ENCODE results near the gene DMD. TPM values are rescaled to one million over a fixed set of nuclear protein-coding genes. Genes with fewer than 3 reads are reported as not detected.

The DMD gene
- total RNA-seq, 3 donors from 2014 or later (not counting 1 experiment from before 2014, with no cell fraction given): not detected

DNA sequence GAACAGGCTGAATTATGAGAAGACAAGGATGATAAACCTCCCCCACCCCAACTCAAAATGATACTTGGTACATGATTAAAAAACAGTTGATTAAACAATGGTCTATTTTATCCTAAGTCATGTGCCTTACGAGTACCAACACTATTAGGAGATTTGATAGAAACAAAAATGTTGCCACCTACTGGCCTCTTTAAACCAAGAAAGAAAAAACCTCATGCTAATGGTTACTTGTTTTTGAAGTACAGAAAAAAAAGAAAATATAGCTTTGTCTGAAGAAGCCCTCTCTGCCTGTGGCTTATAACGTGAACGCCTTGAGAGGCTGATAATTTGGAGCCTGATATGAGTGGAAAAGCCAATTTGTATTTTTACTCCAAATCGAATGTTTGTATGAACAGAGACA lies 538.2 kb downstream of the DMD start:
- H3K27ac Mint-ChIP-seq: no peak overlapping the region
- ATAC-seq (no peak), DNase-seq (no peak)
- Histone ChIP-seq H3K9me3 (ENCODE audit: control insufficient read depth, insufficient read depth, low read length) (no peaks in the 10 kb centered on the region), H3K27ac (ENCODE audit: low read length) (no peak overlapping the region), H3K27me3 (ENCODE audit: control insufficient read depth, insufficient read depth, low read length) (no peaks in the 10 kb centered on the region), H3K4me3 (ENCODE audit: low read length) (no peak overlapping the region), H3K36me3 (ENCODE audit: control insufficient read depth, insufficient read depth, low read length) (no peaks in the 10 kb centered on the region), H3K4me1 (ENCODE audit: control insufficient read depth, insufficient read depth, low read length) (no peaks in the 10 kb centered on the region)
- intact Hi-C loops (cut with micrococcal nuclease): no loop called here
- H3K4me3 Mint-ChIP-seq: no peak overlapping the region
- 26% methylated on average over 3 of the region's 4 CpGs for WGBS (ENCODE audit: insufficient coverage)
- H3K9me3 Mint-ChIP-seq: peaks cover 0 to 3% of the 10 kb centered on the region in 2 donors
- no peaks in the 10 kb centered on the region for H3K36me3 Mint-ChIP-seq
- TF ChIP-seq, protein P1, sequence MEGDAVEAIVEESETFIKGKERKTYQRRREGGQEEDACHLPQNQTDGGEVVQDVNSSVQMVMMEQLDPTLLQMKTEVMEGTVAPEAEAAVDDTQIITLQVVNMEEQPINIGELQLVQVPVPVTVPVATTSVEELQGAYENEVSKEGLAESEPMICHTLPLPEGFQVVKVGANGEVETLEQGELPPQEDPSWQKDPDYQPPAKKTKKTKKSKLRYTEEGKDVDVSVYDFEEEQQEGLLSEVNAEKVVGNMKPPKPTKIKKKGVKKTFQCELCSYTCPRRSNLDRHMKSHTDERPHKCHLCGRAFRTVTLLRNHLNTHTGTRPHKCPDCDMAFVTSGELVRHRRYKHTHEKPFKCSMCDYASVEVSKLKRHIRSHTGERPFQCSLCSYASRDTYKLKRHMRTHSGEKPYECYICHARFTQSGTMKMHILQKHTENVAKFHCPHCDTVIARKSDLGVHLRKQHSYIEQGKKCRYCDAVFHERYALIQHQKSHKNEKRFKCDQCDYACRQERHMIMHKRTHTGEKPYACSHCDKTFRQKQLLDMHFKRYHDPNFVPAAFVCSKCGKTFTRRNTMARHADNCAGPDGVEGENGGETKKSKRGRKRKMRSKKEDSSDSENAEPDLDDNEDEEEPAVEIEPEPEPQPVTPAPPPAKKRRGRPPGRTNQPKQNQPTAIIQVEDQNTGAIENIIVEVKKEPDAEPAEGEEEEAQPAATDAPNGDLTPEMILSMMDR (IDR thresholded peaks at IDR 0.05): no peak
- H3K27me3 Mint-ChIP-seq (ENCODE audit: low read depth in 2 of 2): no peaks in the 10 kb centered on the region
- no peaks in the 10 kb centered on the region for H3K4me1 Mint-ChIP-seq

DNA sequence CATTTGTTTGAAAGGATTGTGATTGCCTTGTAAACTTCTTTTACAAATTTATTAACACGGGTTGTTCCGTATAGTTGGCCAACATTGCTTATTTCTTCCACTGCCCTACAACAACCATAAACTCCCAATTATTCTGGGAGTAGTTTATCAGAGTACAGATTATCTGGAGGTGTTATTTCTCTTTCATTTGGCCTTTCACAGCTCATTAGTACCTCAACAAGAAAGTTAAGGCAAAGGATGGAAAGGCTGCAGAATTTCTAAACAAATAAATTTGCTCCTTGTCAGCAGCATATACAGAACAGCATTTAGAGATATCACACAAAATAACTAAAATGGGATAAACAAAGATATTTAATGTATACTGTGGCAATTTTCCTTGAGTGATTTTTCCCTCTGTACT lies 548.8 kb downstream of the DMD start:
- Mint-ChIP-seq H3K4me3 (no peak overlapping the region), H3K27me3 (ENCODE audit: low read depth in 2 of 2) (no peaks in the 10 kb centered on the region), H3K36me3 (no peaks in the 10 kb centered on the region), H3K9me3 (peaks cover 7 to 10% of the 10 kb centered on the region in 2 donors), H3K4me1 (no peaks in the 10 kb centered on the region), H3K27ac (no peak overlapping the region)
- Histone ChIP-seq H3K4me3 (ENCODE audit: low read length) (no peak overlapping the region), H3K27ac (ENCODE audit: low read length) (no peak overlapping the region), H3K36me3 (ENCODE audit: control insufficient read depth, insufficient read depth, low read length) (no peaks in the 10 kb centered on the region), H3K27me3 (ENCODE audit: control insufficient read depth, insufficient read depth, low read length) (no peaks in the 10 kb centered on the region), H3K4me1 (ENCODE audit: control insufficient read depth, insufficient read depth, low read length) (no peaks in the 10 kb centered on the region), H3K9me3 (ENCODE audit: control insufficient read depth, insufficient read depth, low read length) (no peaks in the 10 kb centered on the region)
- no peak for DNase-seq
- no CpG with 5 or more reads among the region's 2 CpGs for WGBS (ENCODE audit: insufficient coverage)
- TF ChIP-seq, protein P1 (IDR thresholded peaks at IDR 0.05): no peak
- intact Hi-C loops (cut with micrococcal nuclease): no loop called here
- no peak for ATAC-seq

DNA sequence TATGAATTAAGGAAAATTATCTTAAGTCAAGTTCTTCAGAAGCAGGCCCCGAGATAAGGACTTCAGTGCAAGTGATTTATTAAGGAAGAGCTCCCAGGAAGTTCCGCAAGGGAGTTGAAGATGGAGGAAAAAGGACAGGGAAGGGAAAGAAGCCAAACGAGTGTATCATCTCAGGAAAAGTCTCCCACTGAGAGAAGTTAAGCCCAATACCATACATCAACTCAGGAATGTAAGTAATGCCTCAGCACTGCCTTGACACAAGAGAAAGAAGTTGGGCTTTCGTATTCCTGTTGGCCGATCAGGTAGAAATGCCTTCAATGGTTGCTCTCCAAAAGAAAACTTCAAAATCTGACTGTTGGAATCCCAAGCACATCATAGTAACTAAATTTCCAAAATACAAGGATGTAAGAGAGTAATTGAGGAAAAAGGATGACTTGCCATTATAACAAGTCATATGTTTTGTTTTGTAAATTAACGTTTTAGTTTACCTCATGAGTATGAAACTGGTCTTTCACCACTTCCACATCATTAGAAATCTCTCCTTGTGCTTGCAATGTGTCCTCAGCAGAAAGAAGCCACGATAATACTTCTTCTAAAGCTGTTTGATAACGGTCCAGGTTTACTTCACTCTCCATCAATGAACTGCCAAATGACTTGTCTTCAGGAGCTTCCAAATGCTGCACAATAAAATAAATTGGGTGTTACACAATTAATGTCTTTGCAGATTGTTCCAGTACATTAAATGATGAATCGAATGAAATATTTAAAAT lies 566.7 kb downstream of the DMD start:
- Mint-ChIP-seq H3K4me3 (no peak overlapping the region), H3K4me1 (no peaks in the 10 kb centered on the region), H3K27ac (no peak overlapping the region), H3K36me3 (no peaks in the 10 kb centered on the region), H3K9me3 (peaks cover 0 to 3% of the 10 kb centered on the region in 2 donors), H3K27me3 (ENCODE audit: low read depth in 2 of 2) (no peaks in the 10 kb centered on the region)
- ATAC-seq: no peak
- Histone ChIP-seq H3K27me3 (ENCODE audit: control insufficient read depth, insufficient read depth, low read length) (no peaks in the 10 kb centered on the region), H3K9me3 (ENCODE audit: control insufficient read depth, insufficient read depth, low read length) (no peaks in the 10 kb centered on the region), H3K4me3 (ENCODE audit: low read length) (no peak overlapping the region), H3K36me3 (ENCODE audit: control insufficient read depth, insufficient read depth, low read length) (no peaks in the 10 kb centered on the region), H3K27ac (ENCODE audit: low read length) (no peak overlapping the region), H3K4me1 (ENCODE audit: control insufficient read depth, insufficient read depth, low read length) (no peaks in the 10 kb centered on the region)
- DNase-seq: no peak
- 83% methylated on average over 5 of the region's 9 CpGs for WGBS (ENCODE audit: insufficient coverage)
- intact Hi-C loops (cut with micrococcal nuclease): no loop called here
- TF ChIP-seq, protein P1 (IDR thresholded peaks at IDR 0.05): no peak

DNA sequence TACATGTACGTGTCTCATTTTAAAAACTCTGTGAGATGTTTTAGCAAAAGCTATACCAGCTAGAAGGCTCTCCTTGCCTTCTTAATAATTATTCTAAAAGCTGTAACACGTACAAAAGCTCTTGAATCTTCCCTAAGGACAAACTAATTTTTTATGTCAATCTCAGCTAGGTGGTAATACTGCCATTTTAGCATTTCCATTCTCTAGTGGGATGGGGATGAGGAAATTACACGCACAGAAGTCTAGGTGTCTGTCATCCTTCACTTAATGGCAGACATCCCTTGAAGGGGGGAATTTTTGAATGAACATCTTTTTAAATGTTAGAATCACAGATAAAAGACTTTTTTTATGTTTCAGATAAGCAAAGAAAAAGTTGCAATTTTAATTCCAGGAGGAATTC lies 569.1 kb downstream of the DMD start:
- DNase-seq (no peak), ATAC-seq (no peak)
- no peak overlapping the region for H3K4me3 ChIP-seq (ENCODE audit: low read length)
- no peaks in the 10 kb centered on the region for H3K9me3 ChIP-seq (ENCODE audit: control insufficient read depth, insufficient read depth, low read length)
- no peak overlapping the region for H3K27ac ChIP-seq (ENCODE audit: low read length)
- Mint-ChIP-seq H3K27me3 (ENCODE audit: low read depth in 2 of 2) (no peaks in the 10 kb centered on the region), H3K4me1 (no peaks in the 10 kb centered on the region), H3K27ac (no peak overlapping the region), H3K4me3 (no peak overlapping the region), H3K9me3 (peaks cover 0 to 3% of the 10 kb centered on the region in 2 donors), H3K36me3 (no peaks in the 10 kb centered on the region)
- H3K36me3 ChIP-seq (ENCODE audit: control insufficient read depth, insufficient read depth, low read length): no peaks in the 10 kb centered on the region
- TF ChIP-seq, protein P1 (IDR thresholded peaks at IDR 0.05): no peak
- intact Hi-C loops (cut with micrococcal nuclease): no loop called here
- H3K27me3 ChIP-seq (ENCODE audit: control insufficient read depth, insufficient read depth, low read length): no peaks in the 10 kb centered on the region
- WGBS (ENCODE audit: insufficient coverage): 100% methylated on average over 1 of the region's 3 CpGs
- no peaks in the 10 kb centered on the region for H3K4me1 ChIP-seq (ENCODE audit: control insufficient read depth, insufficient read depth, low read length)

Measured in natural killer cell (primary cell).